Gastrocnemius medialis (tissue), 4 donors: ENCODE data around the gene SESTD1. TPM values are rescaled to one million over a fixed set of nuclear protein-coding genes. Genes with fewer than 3 reads are reported as not detected.

ENCODE experiments used
- ATAC-seq, 2 donors: fragments of 150-250 bp; one replicate each; pipeline ENCODE4 v1.9.1; 2016
- DNase-seq, 2 donors: peaks; one replicate each; pipeline ENCODE4 v3.0.0-alpha.2; 2019
- H3K27ac ChIP-seq, 4 donors: fragments of 200-600 bp; sonication (generic); 1 replicate in 1 of 4; 2 replicates in 3 of 4; pipeline ENCODE4 v1.5.1; 2016 to 2018; ENCODE audit warnings: mild to moderate bottlenecking in 2 of 4, moderate library complexity in 1 of 4
- H3K27me3 ChIP-seq, 3 donors: fragments of 200-600 bp; sonication (generic) in 2 of 3; 1 replicate in 1 of 3; 2 replicates in 2 of 3; pipeline versions ENCODE4 v1.5.1 to v1.6.0; 2016 to 2019; ENCODE audit warnings: mild to moderate bottlenecking in 1 of 3, moderate library complexity in 1 of 3
- H3K36me3 ChIP-seq, 2 donors: fragments of 200-600 bp; sonication (generic) in 1 of 2; one replicate each; pipeline ENCODE4 v1.5.1; 2017 to 2018
- H3K4me1 ChIP-seq, 2 donors: fragments of 200-600 bp; sonication (generic) in 1 of 2; one replicate each; pipeline ENCODE4 v1.5.1; 2016 to 2017; ENCODE audit warnings: mild to moderate bottlenecking in 2 of 2
- H3K4me3 ChIP-seq, 4 donors: fragments of 200-600 bp; sonication (generic) in 3 of 4; 1 replicate in 1 of 4; 2 replicates in 3 of 4; pipeline ENCODE4 v1.5.1; 2016 to 2019; ENCODE audit warnings: mild to moderate bottlenecking in 2 of 4
- H3K9me3 ChIP-seq, 3 donors: fragments of 200-600 bp; sonication (generic) in 2 of 3; 1 replicate in 1 of 3; 2 replicates in 2 of 3; pipeline ENCODE4 v1.5.1; 2016 to 2019
- POLR2A ChIP-seq, 2 donors: fragments of 450-650 bp; IDR thresholded peaks; one replicate each; pipeline ENCODE4 v1.6.1; 2017; ENCODE audit warnings: antibody characterized with exemption in 2 of 2, mild to moderate bottlenecking in 2 of 2, moderate library complexity in 2 of 2
- in situ Hi-C, 4 donors: fragments of 200-750 bp; cut with MboI; loops; one replicate each; pipeline versions ENCODE4 v1.15.0 to v1.8.0; 2017; ENCODE audit warnings: low sequenced_read_pairs in 4 of 4
- intact Hi-C: fragments of 100-400 bp; cut with DNase I; formaldehyde crosslinking; loops from one replicate; pipeline ENCODE4 v1.15.1; 2023; ENCODE audit warnings: low total_unique reads
- total RNA-seq, 4 donors: library from RNA; depleted of rRNA; stranded (reverse); fragments of >200 nt; gene quantifications; one replicate each; pipeline versions ENCODE4 v1.1.0 to v1.2.3, GENCODE V29; 2016
- TF ChIP-seq, protein P1 (sequence below), 5 experiments: fragments of 450-650 bp in 3 of 5; fragments of 200-600 bp in 2 of 5; sonication (generic) in 2 of 5; IDR thresholded peaks in 4 of 5; conservative IDR thresholded peaks in 1 of 5; 1 replicate in 4 of 5; 2 replicates in 1 of 5; pipeline ENCODE4 v1.5.1; 2016 to 2019; ENCODE audit warnings: antibody characterized with exemption in 5 of 5, mild to moderate bottlenecking in 3 of 5, moderate library complexity in 3 of 5

The SESTD1 gene
- total RNA-seq, 4 donors from 2014 or later = 4.1 to 11.0 (median 8.6) TPM

DNA sequence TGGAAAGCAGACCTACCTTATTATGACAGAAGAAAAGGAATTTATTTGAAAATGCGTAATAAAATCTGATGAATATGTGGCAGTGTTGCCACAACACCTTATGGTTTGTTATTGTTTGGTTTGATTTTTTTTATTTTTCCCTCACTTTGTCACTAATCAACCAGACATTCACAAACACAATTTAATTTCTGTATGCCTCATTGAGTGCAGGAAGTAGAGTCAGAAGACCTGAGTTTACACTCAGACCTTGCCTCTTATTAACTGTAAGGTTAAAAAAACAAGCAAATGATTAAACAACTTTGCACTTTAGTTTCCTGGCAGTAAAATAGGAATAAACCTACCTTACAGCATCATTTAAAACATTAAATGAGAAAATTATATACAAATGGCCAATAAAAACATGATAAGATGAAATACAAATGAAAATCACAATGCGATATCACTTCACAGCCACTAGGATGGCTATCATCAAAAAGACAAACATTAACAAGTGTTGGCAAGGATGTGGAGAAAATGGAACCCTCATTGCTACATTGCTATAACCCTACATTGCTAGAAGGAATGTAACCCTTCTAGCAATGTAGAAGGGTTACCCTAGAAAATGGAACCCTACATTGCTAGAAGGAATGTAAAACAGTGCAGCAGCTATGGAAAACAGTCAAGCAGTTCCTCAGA is 3.3 kb downstream of the SESTD1 start:
- H3K4me1 ChIP-seq = peaks cover 7 to 22% of the 10 kb centered on the region in 2 donors
- in situ Hi-C loops = loop anchor here in 1 of 4 donors (10.0 kb wide), 1 partner anchor 84 kb away; no protein-coding TSS in a partner anchor
- no peak overlapping the region for H3K4me3 ChIP-seq

DNA sequence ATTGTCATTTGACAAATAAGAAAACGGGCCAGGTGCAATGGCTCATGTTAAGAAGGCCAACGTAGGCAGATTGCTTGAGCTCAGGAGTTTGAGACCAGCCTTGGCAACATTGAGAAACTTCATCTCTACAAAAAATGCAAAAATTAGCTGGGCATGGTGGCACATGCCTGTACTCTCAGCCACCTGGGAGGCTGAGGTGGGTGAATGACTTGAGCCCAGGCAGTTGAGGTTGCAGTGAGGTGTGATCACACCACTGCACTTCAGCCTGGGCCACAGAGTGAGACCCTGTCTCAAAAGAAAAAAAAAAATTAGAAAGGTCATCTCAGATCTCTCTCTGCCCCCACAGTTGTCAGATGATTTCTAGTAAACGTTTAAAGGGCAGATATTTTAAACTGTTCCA is 4.4 kb downstream of the SESTD1 start:
- no peak for DNase-seq
- in situ Hi-C loops (loop anchor here in 1 of 4 donors (10.0 kb wide), 1 partner anchor 85 kb away; no protein-coding TSS in a partner anchor), intact Hi-C loops (no loop called here)
- TF ChIP-seq, protein P1, sequence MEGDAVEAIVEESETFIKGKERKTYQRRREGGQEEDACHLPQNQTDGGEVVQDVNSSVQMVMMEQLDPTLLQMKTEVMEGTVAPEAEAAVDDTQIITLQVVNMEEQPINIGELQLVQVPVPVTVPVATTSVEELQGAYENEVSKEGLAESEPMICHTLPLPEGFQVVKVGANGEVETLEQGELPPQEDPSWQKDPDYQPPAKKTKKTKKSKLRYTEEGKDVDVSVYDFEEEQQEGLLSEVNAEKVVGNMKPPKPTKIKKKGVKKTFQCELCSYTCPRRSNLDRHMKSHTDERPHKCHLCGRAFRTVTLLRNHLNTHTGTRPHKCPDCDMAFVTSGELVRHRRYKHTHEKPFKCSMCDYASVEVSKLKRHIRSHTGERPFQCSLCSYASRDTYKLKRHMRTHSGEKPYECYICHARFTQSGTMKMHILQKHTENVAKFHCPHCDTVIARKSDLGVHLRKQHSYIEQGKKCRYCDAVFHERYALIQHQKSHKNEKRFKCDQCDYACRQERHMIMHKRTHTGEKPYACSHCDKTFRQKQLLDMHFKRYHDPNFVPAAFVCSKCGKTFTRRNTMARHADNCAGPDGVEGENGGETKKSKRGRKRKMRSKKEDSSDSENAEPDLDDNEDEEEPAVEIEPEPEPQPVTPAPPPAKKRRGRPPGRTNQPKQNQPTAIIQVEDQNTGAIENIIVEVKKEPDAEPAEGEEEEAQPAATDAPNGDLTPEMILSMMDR (IDR thresholded peaks at IDR 0.05 in 4 of 5, conservative IDR thresholded peaks at IDR 0.05 in 1 of 5) = no peak
- no peak for TF ChIP-seq POLR2A (IDR thresholded peaks at IDR 0.05)
- no peaks in the 10 kb centered on the region for H3K27me3 ChIP-seq
- H3K36me3 ChIP-seq = no peaks in the 10 kb centered on the region
- H3K4me1 ChIP-seq = peaks cover 7 to 22% of the 10 kb centered on the region in 2 donors
- H3K9me3 ChIP-seq = no peaks in the 10 kb centered on the region
- no peak overlapping the region for H3K27ac ChIP-seq
- no peak overlapping the region for H3K4me3 ChIP-seq
- ATAC-seq = no peak

More for the DNA sequence above, 3.3 kb downstream of the SESTD1 start:
- TF ChIP-seq POLR2A (IDR thresholded peaks at IDR 0.05) = no peak
- TF ChIP-seq, protein P1 (IDR thresholded peaks at IDR 0.05 in 4 of 5, conservative IDR thresholded peaks at IDR 0.05 in 1 of 5) = no peak
- no peak for ATAC-seq
- no peaks in the 10 kb centered on the region for H3K9me3 ChIP-seq
- intact Hi-C loops = no loop called here
- H3K27ac ChIP-seq = no peak overlapping the region
- H3K36me3 ChIP-seq = no peaks in the 10 kb centered on the region
- no peak for DNase-seq
- no peaks in the 10 kb centered on the region for H3K27me3 ChIP-seq

DNA sequence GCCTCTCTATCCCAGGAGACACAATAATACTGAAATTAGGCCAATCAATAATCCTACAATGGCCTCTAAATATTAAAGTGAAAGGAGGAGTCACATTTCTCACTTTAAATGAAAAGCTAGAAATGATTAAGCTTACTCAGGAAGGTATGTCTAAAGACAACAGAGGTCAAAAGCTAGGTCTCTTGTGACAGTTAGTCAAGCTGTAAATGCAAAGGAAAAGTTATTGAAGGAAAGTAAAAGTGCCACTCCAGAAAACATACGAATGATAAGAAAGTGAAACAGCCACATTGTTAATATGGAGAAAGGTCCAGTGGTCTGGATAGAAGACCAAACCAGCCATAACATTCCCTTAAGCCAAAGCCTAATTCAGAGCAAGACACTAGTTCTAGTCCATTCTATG is 9.5 kb downstream of the SESTD1 start:
- no peak for DNase-seq
- no peak for TF ChIP-seq POLR2A (IDR thresholded peaks at IDR 0.05)
- TF ChIP-seq, protein P1 (IDR thresholded peaks at IDR 0.05 in 4 of 5, conservative IDR thresholded peaks at IDR 0.05 in 1 of 5) = no peak
- no peak for ATAC-seq
- Histone ChIP-seq H3K4me3 (no peak overlapping the region), H3K4me1 (peaks cover 5 to 9% of the 10 kb centered on the region in 2 donors), H3K9me3 (no peaks in the 10 kb centered on the region), H3K27me3 (no peaks in the 10 kb centered on the region), H3K27ac (no peak overlapping the region), H3K36me3 (no peaks in the 10 kb centered on the region)
- intact Hi-C loops = no loop called here
- in situ Hi-C loops = no loop called here

DNA sequence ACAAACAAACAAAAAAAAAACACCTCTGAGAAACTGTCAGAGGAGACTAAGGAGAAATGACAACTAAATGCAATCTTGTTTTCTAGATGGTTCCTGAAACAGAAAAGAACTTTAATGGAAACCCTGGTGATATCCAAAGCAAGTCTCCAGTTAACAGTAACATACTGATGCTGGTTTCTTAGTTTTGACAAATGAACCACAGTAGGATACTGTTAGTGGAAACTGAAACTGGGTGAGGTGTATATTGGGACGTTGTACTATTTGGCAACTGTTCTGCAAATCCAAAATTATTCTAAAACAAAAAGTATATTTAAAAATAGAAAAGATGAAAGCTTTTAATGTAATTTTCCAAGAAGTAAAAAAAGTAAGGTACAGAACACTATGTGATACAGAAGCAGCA is 11.4 kb downstream of the SESTD1 start:
- H3K27me3 ChIP-seq = no peaks in the 10 kb centered on the region
- no peak overlapping the region for H3K27ac ChIP-seq
- in situ Hi-C loops = no loop called here

More for the DNA sequence above, 11.4 kb downstream of the SESTD1 start:
- Histone ChIP-seq H3K9me3 (no peaks in the 10 kb centered on the region), H3K4me1 (peaks cover 5 to 9% of the 10 kb centered on the region in 2 donors), H3K4me3 (no peak overlapping the region), H3K36me3 (no peaks in the 10 kb centered on the region)
- ATAC-seq (no peak), DNase-seq (no peak)
- TF ChIP-seq POLR2A (IDR thresholded peaks at IDR 0.05) = no peak
- TF ChIP-seq, protein P1 (IDR thresholded peaks at IDR 0.05 in 4 of 5, conservative IDR thresholded peaks at IDR 0.05 in 1 of 5) = no peak
- intact Hi-C loops = no loop called here
